HG03039 (cell line): Measurements from ENCODE around the gene SCARF1.

Experiments used
- ATAC-seq: cut with Tn5 transposase; IDR thresholded peaks from one replicate; pipeline ENCODE4 v1.9.1; 2021; ENCODE audit warnings: mild to moderate bottlenecking, moderate library complexity; ENCODE audit not compliant: unreplicated experiment

The SCARF1 gene

GRCh38 chr17:1629504-1630310, 15.8 kb downstream of the SCARF1 start:
- ATAC-seq: no peak

GRCh38 chr17:1628856-1629503, 16.6 kb downstream of the SCARF1 start:
- peak; percentile 44 for ATAC-seq

GRCh38 chr17:1627982-1628855, 17.3 kb downstream of the SCARF1 start, which contains the start of gene SLC43A2:
Gene SLC43A2 (minus strand): TSS chr17:1628834. CDS start chr17:1627874, 960 bp downstream.
- peak; percentile 41 for ATAC-seq

GRCh38 chr17:1627182-1627981, 18.1 kb downstream of the SCARF1 start:
- ATAC-seq: no peak

GRCh38 chr17:1626333-1626732, 19.2 kb downstream of the SCARF1 start:
- ATAC-seq: no peak

- ATAC-seq: no peak
Measured at GRCh38 chr17:1625581-1625980, 20.0 kb downstream of the SCARF1 start.

- no peak for ATAC-seq
Measured at GRCh38 chr17:1625053-1625452, 20.5 kb downstream of the SCARF1 start.

- ATAC-seq: no peak
Measured at GRCh38 chr17:1624650-1625049, 20.9 kb downstream of the SCARF1 start.

- no peak for ATAC-seq
Measured at GRCh38 chr17:1623057-1623630, 22.4 kb downstream of the SCARF1 start.

- ATAC-seq: no peak
Measured at GRCh38 chr17:1621273-1621954, 24.1 kb downstream of the SCARF1 start.

- no peak for ATAC-seq
Measured at GRCh38 chr17:1620486-1620885, 25.0 kb downstream of the SCARF1 start.

- no peak for ATAC-seq
Measured at GRCh38 chr17:1617620-1618174, 27.8 kb downstream of the SCARF1 start.

- no peak for ATAC-seq
Measured at GRCh38 chr17:1616101-1616500, 29.4 kb downstream of the SCARF1 start.

- ATAC-seq: no peak
Measured at GRCh38 chr17:1612400-1612799, 33.1 kb downstream of the SCARF1 start.

- ATAC-seq: no peak
Measured at GRCh38 chr17:1611715-1612114, 33.8 kb downstream of the SCARF1 start.

GRCh38 chr17:1608676-1609075, 36.9 kb downstream of the SCARF1 start:
- no peak for ATAC-seq

- no peak for ATAC-seq
Measured at GRCh38 chr17:1607971-1608320, 37.6 kb downstream of the SCARF1 start.

GRCh38 chr17:1606352-1606985, 39.1 kb downstream of the SCARF1 start:
- no peak for ATAC-seq
